GM12878 (cell line): ENCODE results near the gene ATP5ME. TPM values are rescaled to one million over a fixed set of nuclear protein-coding genes. Genes with fewer than 3 reads are reported as not detected.

Experiments used
- ATAC-seq: fragments of 200-7000 bp; cut with Tn5 transposase; 3 replicates; pipeline ENCODE4 v1.9.1; 2020; ENCODE audit warnings: mild to moderate bottlenecking, moderate library complexity
- BruUV-seq: library from RNA; stranded (reverse); fragments of 400-500 nt; replicated peaks from 2 replicates; lab custom pipeline; 2021; lab: Mats Ljungman, UMichigan
- CTCF ChIA-PET: fragments of 300-600 bp; sonication (Branson Sonifier 250); formaldehyde crosslinking; extraction: SDS; loops from one replicate; lab custom pipeline; 2021; ENCODE audit warnings: inconsistent platforms; lab: Yijun Ruan, JAX
- POLR2A ChIA-PET: fragments of 350-600 bp; formaldehyde crosslinking; extraction: SDS; loops from one replicate; lab custom pipeline; 2021; ENCODE audit warnings: inconsistent platforms; lab: Charles Lee
- RAD21 ChIA-PET: fragments of 300-600 bp; sonication (Branson Sonifier 250); formaldehyde crosslinking; loops from one replicate; lab custom pipeline; 2023; ENCODE audit warnings: antibody characterized with exemption; ENCODE audit not compliant: unreplicated experiment; lab: Charles Lee
- SMC1A ChIA-PET: fragments of 300-600 bp; sonication (Branson Sonifier 250); formaldehyde crosslinking; loops from one replicate; lab custom pipeline; 2023; ENCODE audit not compliant: unreplicated experiment, uncharacterized antibody; lab: Charles Lee
- DNase-seq: peaks from one replicate; pipeline ENCODE4 v3.0.0-alpha.2; 2011; ENCODE audit warnings: low read depth, low spot score
- FAIRE-seq: peaks from 3 replicates; lab custom pipeline; 2011; peaks lifted over from hg19 to GRCh38; lab: Jason Lieb, UNC
- H2AFZ ChIP-seq: 2 replicates; pipeline ENCODE4 v1.6.0; 2011; ENCODE audit warnings: low read depth, low read length, control low read depth; ENCODE audit not compliant: control insufficient read depth
- H3K27ac ChIP-seq: 2 replicates; pipeline ENCODE4 v1.5.1; 2011; ENCODE audit warnings: control low read depth; ENCODE audit not compliant: control insufficient read depth, insufficient read depth
- H3K27me3 ChIP-seq, 2 experiments: replicated peaks in 1 of 2; 2 replicates each; pipeline versions ENCODE4 v1.6.0 to v1.6.1; 2011; ENCODE audit warnings: low read length in 1 of 2; ENCODE audit not compliant: control insufficient read depth in 2 of 2, insufficient read depth in 2 of 2
- H3K36me3 ChIP-seq, 2 experiments: 2 replicates each; pipeline ENCODE4 v1.5.1; 2011; ENCODE audit warnings: low read length in 1 of 2; ENCODE audit not compliant: control insufficient read depth in 2 of 2, insufficient read depth in 2 of 2
- H3K4me1 ChIP-seq: 2 replicates; pipeline ENCODE4 v1.6.1; 2011; ENCODE audit warnings: mild to moderate bottlenecking, low read length, moderate library complexity, mixed read lengths; ENCODE audit not compliant: control insufficient read depth, insufficient read depth
- H3K4me2 ChIP-seq: 2 replicates; pipeline ENCODE4 v1.6.0; 2011; ENCODE audit warnings: control low read depth; ENCODE audit not compliant: control insufficient read depth, insufficient read depth
- H3K4me3 ChIP-seq: fragments of 200-600 bp; sonication (generic); 2 replicates; pipeline ENCODE4 v1.5.1; 2016
- H3K79me2 ChIP-seq: 2 replicates; pipeline ENCODE4 v1.6.0; 2011; ENCODE audit warnings: low read length; ENCODE audit not compliant: control insufficient read depth, insufficient read depth
- H3K9ac ChIP-seq: 2 replicates; pipeline ENCODE4 v1.8.0; 2011; ENCODE audit warnings: low read length, control low read depth, mixed read lengths; ENCODE audit not compliant: control insufficient read depth, insufficient read depth
- H3K9me3 ChIP-seq: replicated peaks from 3 replicates; pipeline ENCODE4 v1.5.1; 2011; ENCODE audit warnings: mild to moderate bottlenecking, low read length; ENCODE audit not compliant: control insufficient read depth, insufficient read depth
- H4K20me1 ChIP-seq: 2 replicates; pipeline ENCODE4 v1.6.0; 2011; ENCODE audit not compliant: control insufficient read depth, insufficient read depth
- BRCA1 ChIP-seq: IDR thresholded peaks from 2 replicates; pipeline ENCODE4 v1.6.1; 2011; ENCODE audit warnings: low read depth, low read length, improper control_type of control experiment
- LARP7 ChIP-seq: fragments of 450-650 bp; IDR thresholded peaks from 2 replicates; pipeline ENCODE4 v1.6.1; 2017; ENCODE audit warnings: mild to moderate bottlenecking
- WGBS: methylation state at CpG from one replicate; pipeline ENCODE4 v1.1.6; 2016; ENCODE audit warnings: low lambda C conversion rate; ENCODE audit not compliant: insufficient replicate concordance, insufficient coverage; ENCODE audit errors: missing lambda C conversion rate; 5-methylcytosine and 5-hydroxymethylcytosine counted together
- in situ Hi-C: fragments of 300-500 bp; cut with MboI; formaldehyde crosslinking; loops from 9 replicates; pipeline ENCODE4 v1.14.3; 2018; ENCODE audit warnings: mixed read lengths
- intact Hi-C: fragments of 100-400 bp; cut with micrococcal nuclease; formaldehyde crosslinking; loops from one replicate; pipeline ENCODE4 v1.14.2; 2022; ENCODE audit not compliant: unreplicated experiment
- polyA plus RNA-seq, 11 experiments: library from polyadenylated mRNA; depleted of rRNA in 4 of 11; unstranded in 6 of 11; stranded (reverse) in 5 of 11; fragments of >200 nt; fragmentation: Nextera tagmentation in 4 of 11; fragmentation: Illumina TruSeq in 1 of 11; extraction: Ambion mirVana in 4 of 11; extraction: Trizol in 1 of 11; gene quantifications; 1 replicate in 1 of 11; 2 replicates in 10 of 11; pipeline versions ENCODE4 v1.2.1 to v1.2.3, GENCODE V29; 2011 to 2016; ENCODE audit warnings: inconsistent platforms in 2 of 11, missing spikeins in 2 of 11, low read depth in 1 of 11
- total RNA-seq, 4 experiments: library from RNA; depleted of rRNA in 3 of 4; stranded (reverse); fragments of >200 nt in 3 of 4; fragmentation: Illumina TruSeq in 1 of 4; extraction: Trizol in 1 of 4; gene quantifications; 2 replicates each; pipeline versions ENCODE4 v1.2.1 to v1.2.3, GENCODE V29; 2013 to 2021
- TF ChIP-seq, protein P1 (sequence below): fragments of 450-650 bp; IDR thresholded peaks from 2 replicates; pipeline ENCODE4 v1.6.1; 2016; ENCODE audit warnings: mild to moderate bottlenecking, moderate library complexity, borderline replicate concordance

Gene ATP5ME
- total and polyA plus RNA-seq, 10 of the 15 experiments (the other 5 are each of a cell fraction or from before 2014, with no cell fraction given), result 279 to 2,374 (median 509) TPM

DNA sequence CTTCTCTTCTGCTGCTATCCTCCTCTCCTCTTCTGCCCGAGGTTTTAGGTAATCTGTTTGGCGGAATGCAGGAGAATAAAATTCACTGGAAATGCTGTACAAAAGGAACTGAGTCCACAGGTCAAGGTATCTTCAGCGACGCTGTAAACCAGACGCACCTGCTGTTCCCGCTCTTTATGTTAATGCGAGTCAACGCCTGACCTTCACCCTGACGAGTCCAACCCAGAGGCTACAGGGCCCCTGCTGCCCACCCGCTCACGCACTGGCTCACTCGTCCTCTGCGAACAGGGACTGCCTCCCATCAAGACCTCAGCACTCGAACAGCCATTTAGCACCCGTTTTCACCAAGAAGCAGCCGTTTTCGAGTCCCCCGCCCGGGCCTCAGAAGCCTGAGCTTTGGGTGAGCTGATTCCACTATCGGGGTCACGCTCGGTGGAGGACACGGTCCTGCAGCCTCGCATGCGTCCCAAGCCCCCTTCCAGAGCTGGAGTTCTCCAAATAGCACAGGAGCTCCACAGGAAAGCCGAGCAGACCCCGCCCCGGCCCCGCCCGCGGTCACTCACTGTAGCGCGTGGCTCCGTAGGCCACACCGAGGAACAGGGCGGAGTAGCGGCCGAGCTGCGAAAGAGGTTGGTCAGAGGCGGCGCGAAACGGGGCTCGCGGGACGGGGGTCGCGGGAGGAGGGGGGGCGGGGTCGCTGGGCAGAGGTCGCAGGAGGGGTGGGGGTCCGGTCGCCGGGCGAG, 556 bp downstream of the ATP5ME start:
- 22% methylated on average over 25 of the region's 55 CpGs for WGBS
- ChIA-PET POLR2A (interaction anchor here (1.2 to 2.6 kb wide), 4 partner anchors 9 to 70 kb away, joined by 3 to 7 read pairs (median 6); no protein-coding TSS in a partner anchor), RAD21 (interaction anchor here (1.8 kb wide), 1 partner anchor 71 kb away, joined by 7 read pairs; no protein-coding TSS in a partner anchor), CTCF (interaction anchor here (1.0 to 1.2 kb wide), 5 partner anchors 9 to 429 kb away, joined by 3 to 4 read pairs (median 3); no protein-coding TSS in a partner anchor), SMC1A (interaction anchor here (1.1 to 2.1 kb wide), 2 partner anchors 70 to 429 kb away, joined by 4 to 10 read pairs; no protein-coding TSS in a partner anchor)
- Histone ChIP-seq H3K27me3 (no peaks in the 10 kb centered on the region), H3K9me3 (no peaks in the 10 kb centered on the region), H3K9ac (peak overlapping the region; percentile 50), H2AFZ (no peak overlapping the region), H3K36me3 (peaks cover 6 to 7% of the 10 kb centered on the region in 2 experiments), H4K20me1 (no peaks in the 10 kb centered on the region), H3K4me2 (peak overlapping the region; percentile 84), H3K79me2 (peaks cover 24% of the 10 kb centered on the region), H3K27ac (peak overlapping the region; percentile 54; the same call in 1 of the 2 replicates), H3K4me1 (peaks cover 27% of the 10 kb centered on the region), H3K4me3 (peak overlapping the region; percentile 89)
- intact Hi-C loops (loop anchor here (2.0 to 10.0 kb wide), 4 partner anchors 25 to 429 kb away; partner anchors contain the start of genes GAK and TMEM175), in situ Hi-C loops (no loop called here)
- TF ChIP-seq BRCA1, result no peak
- TF ChIP-seq, protein P1, sequence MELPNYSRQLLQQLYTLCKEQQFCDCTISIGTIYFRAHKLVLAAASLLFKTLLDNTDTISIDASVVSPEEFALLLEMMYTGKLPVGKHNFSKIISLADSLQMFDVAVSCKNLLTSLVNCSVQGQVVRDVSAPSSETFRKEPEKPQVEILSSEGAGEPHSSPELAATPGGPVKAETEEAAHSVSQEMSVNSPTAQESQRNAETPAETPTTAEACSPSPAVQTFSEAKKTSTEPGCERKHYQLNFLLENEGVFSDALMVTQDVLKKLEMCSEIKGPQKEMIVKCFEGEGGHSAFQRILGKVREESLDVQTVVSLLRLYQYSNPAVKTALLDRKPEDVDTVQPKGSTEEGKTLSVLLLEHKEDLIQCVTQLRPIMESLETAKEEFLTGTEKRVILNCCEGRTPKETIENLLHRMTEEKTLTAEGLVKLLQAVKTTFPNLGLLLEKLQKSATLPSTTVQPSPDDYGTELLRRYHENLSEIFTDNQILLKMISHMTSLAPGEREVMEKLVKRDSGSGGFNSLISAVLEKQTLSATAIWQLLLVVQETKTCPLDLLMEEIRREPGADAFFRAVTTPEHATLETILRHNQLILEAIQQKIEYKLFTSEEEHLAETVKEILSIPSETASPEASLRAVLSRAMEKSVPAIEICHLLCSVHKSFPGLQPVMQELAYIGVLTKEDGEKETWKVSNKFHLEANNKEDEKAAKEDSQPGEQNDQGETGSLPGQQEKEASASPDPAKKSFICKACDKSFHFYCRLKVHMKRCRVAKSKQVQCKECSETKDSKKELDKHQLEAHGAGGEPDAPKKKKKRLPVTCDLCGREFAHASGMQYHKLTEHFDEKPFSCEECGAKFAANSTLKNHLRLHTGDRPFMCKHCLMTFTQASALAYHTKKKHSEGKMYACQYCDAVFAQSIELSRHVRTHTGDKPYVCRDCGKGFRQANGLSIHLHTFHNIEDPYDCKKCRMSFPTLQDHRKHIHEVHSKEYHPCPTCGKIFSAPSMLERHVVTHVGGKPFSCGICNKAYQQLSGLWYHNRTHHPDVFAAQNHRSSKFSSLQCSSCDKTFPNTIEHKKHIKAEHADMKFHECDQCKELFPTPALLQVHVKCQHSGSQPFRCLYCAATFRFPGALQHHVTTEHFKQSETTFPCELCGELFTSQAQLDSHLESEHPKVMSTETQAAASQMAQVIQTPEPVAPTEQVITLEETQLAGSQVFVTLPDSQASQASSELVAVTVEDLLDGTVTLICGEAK, result 0 out of 2 replicates have a peak, but pooled peaks have one; percentile 28
- TF ChIP-seq LARP7, result peak; percentile 23; the same call in 1 of the 2 replicates
- no TSS peak for BruUV-seq
- FAIRE-seq (no peak), DNase-seq (no peak), ATAC-seq (peak; percentile 9)
